Erythroblast (primary cell): ENCODE measurements around the gene THUMPD2.

ENCODE experiments used
- GATA1 ChIP-seq: IDR thresholded peaks from 2 replicates; pipeline ENCODE4 v1.6.1; 2011; ENCODE audit warnings: low read depth, mild to moderate bottlenecking, control low read depth, low read length, moderate library complexity
- POLR2A ChIP-seq: IDR thresholded peaks from 2 replicates; pipeline ENCODE4 v1.6.1; 2011; ENCODE audit warnings: mild to moderate bottlenecking, low read length

GRCh38 chr2:39737661-39738060, 41.4 kb downstream of the THUMPD2 start:
- no peak for TF ChIP-seq POLR2A
- TF ChIP-seq GATA1 = no peak
